T-helper 1 cell treated with Interleukin-12 subunit alpha and Interleukin-12 subunit beta and Interleukin-4 antibody, amounts not matched to agents 30 μg/mL and 1 μg/mL, for 36 hours (primary cell): Measurements from ENCODE around the gene GJC1.

Experiments
- H3K27ac Mint-ChIP-seq: one replicate; pipeline ENCODE4 v1.8.0; 2021; ENCODE audit warnings: mild to moderate bottlenecking, mixed read lengths
- H3K27me3 Mint-ChIP-seq: one replicate; pipeline ENCODE4 v1.8.0; 2021; ENCODE audit warnings: low read depth, mixed read lengths
- H3K36me3 Mint-ChIP-seq: one replicate; pipeline ENCODE4 v1.8.0; 2021; ENCODE audit warnings: low read depth, mixed read lengths
- H3K4me1 Mint-ChIP-seq: one replicate; pipeline ENCODE4 v1.8.0; 2021; ENCODE audit warnings: low read depth, mixed read lengths
- H3K4me3 Mint-ChIP-seq: one replicate; pipeline ENCODE4 v1.8.0; 2021; ENCODE audit warnings: mild to moderate bottlenecking, moderate library complexity, mixed read lengths
- H3K9me3 Mint-ChIP-seq: one replicate; pipeline ENCODE4 v1.8.0; 2021; ENCODE audit warnings: mixed read lengths

The GJC1 gene

GRCh38 chr17:44797802-44798201 is 32.3 kb downstream of the GJC1 start:
- H3K4me3 Mint-ChIP-seq: no peak overlapping the region

DNA sequence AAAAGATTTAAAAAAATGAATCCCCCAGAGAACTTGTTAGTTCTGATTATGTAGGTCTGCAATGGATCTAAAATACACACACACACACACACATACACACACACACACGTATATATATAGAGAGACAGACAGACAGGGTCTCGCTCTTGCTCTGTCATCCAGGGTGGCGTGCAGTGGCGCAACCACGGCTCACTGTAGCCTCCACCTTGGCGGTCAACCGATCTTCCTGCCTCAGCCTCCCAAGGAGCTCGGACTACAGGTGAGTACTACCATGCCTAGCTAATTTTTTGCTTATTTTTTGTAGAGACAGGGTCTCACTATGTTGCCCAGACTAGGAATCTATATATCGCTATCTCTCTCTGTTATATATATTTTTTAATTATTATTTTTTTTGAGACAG is 33.4 kb downstream of the GJC1 start:
- no peak overlapping the region for H3K4me3 Mint-ChIP-seq
- no peaks in the 10 kb centered on the region for H3K36me3 Mint-ChIP-seq
- H3K27ac Mint-ChIP-seq: no peak overlapping the region
- H3K27me3 Mint-ChIP-seq: peaks cover 2% of the 10 kb centered on the region
- H3K4me1 Mint-ChIP-seq: peaks cover 14% of the 10 kb centered on the region
- H3K9me3 Mint-ChIP-seq: no peaks in the 10 kb centered on the region

More at GRCh38 chr17:44797802-44798201, 32.3 kb downstream of the GJC1 start:
- Mint-ChIP-seq H3K27ac (no peak overlapping the region), H3K36me3 (no peaks in the 10 kb centered on the region), H3K9me3 (no peaks in the 10 kb centered on the region), H3K27me3 (peaks cover 8% of the 10 kb centered on the region), H3K4me1 (peaks cover 14% of the 10 kb centered on the region)

GRCh38 chr17:44795928-44796327 is 34.2 kb downstream of the GJC1 start:
- H3K4me1 Mint-ChIP-seq: peaks cover 14% of the 10 kb centered on the region
- H3K36me3 Mint-ChIP-seq: no peaks in the 10 kb centered on the region
- no peaks in the 10 kb centered on the region for H3K27me3 Mint-ChIP-seq
- H3K27ac Mint-ChIP-seq: no peak overlapping the region
- H3K9me3 Mint-ChIP-seq: no peaks in the 10 kb centered on the region
- no peak overlapping the region for H3K4me3 Mint-ChIP-seq

DNA sequence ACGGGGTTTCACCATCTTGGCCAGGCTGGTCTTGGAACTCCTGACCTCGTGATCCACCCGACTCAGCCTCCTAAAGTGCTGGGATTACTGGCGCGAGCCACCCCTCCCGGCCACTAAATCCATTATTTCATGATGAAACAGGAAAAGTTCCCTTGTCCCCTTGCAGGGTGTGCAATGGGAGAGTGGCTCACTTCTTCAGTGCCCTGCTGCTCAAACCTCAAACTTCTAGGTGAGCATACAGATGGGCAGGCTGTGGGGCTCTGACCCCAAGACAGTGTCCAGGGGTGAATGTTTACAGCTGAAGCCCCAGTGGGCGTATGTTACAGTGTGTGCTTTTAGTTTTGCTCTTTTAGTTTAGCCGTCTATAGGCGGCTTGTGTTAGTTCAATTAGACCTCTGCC is 34.7 kb downstream of the GJC1 start:
- Mint-ChIP-seq H3K4me1 (peaks cover 14% of the 10 kb centered on the region), H3K27me3 (no peaks in the 10 kb centered on the region), H3K36me3 (no peaks in the 10 kb centered on the region)

GRCh38 chr17:44794851-44795413 is 35.2 kb downstream of the GJC1 start:
- Mint-ChIP-seq H3K9me3 (no peaks in the 10 kb centered on the region), H3K27ac (no peak overlapping the region), H3K36me3 (no peaks in the 10 kb centered on the region), H3K4me1 (peaks cover 14% of the 10 kb centered on the region), H3K4me3 (no peak overlapping the region), H3K27me3 (no peaks in the 10 kb centered on the region)

More for the DNA sequence above, 34.7 kb downstream of the GJC1 start:
- Mint-ChIP-seq H3K4me3 (no peak overlapping the region), H3K27ac (no peak overlapping the region), H3K9me3 (no peaks in the 10 kb centered on the region)

GRCh38 chr17:44793885-44794842 is 35.9 kb downstream of the GJC1 start:
- no peak overlapping the region for H3K27ac Mint-ChIP-seq
- H3K9me3 Mint-ChIP-seq: no peaks in the 10 kb centered on the region
- H3K36me3 Mint-ChIP-seq: no peaks in the 10 kb centered on the region
- H3K27me3 Mint-ChIP-seq: no peaks in the 10 kb centered on the region
- no peak overlapping the region for H3K4me3 Mint-ChIP-seq
- peaks cover 14% of the 10 kb centered on the region for H3K4me1 Mint-ChIP-seq

- H3K4me1 Mint-ChIP-seq: peaks cover 6% of the 10 kb centered on the region
- no peaks in the 10 kb centered on the region for H3K9me3 Mint-ChIP-seq
- no peak overlapping the region for H3K27ac Mint-ChIP-seq
- H3K4me3 Mint-ChIP-seq: no peak overlapping the region
- no peaks in the 10 kb centered on the region for H3K27me3 Mint-ChIP-seq
- no peaks in the 10 kb centered on the region for H3K36me3 Mint-ChIP-seq
Measured at GRCh38 chr17:44792276-44792675, 37.8 kb downstream of the GJC1 start.

DNA sequence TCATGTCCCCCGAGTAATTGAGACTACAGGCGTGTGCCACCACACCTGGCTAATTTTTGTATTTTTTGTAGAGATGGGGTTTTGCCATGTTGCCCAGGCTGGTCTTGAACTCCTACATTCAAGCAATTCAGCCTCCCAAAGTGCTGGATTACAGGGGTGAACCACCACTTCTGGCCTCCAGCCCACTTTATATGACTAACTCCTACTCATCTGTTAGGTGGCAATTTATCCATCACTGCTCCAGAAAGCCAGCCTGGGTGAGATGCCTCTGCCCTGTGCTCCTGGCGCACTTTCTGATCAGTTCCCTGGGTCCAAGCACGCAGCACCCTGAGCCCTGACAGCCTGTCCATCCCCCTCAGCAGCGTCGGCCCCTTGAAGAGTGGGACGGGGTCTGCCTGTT is 41.9 kb downstream of the GJC1 start:
- Mint-ChIP-seq H3K9me3 (no peaks in the 10 kb centered on the region), H3K27me3 (no peaks in the 10 kb centered on the region), H3K4me1 (no peaks in the 10 kb centered on the region), H3K4me3 (no peak overlapping the region), H3K36me3 (no peaks in the 10 kb centered on the region), H3K27ac (no peak overlapping the region)

- Mint-ChIP-seq H3K36me3 (no peaks in the 10 kb centered on the region), H3K27me3 (no peaks in the 10 kb centered on the region), H3K4me1 (no peaks in the 10 kb centered on the region), H3K27ac (no peak overlapping the region), H3K9me3 (no peaks in the 10 kb centered on the region), H3K4me3 (no peak overlapping the region)
Measured at GRCh38 chr17:44787271-44787940, 42.7 kb downstream of the GJC1 start.

DNA sequence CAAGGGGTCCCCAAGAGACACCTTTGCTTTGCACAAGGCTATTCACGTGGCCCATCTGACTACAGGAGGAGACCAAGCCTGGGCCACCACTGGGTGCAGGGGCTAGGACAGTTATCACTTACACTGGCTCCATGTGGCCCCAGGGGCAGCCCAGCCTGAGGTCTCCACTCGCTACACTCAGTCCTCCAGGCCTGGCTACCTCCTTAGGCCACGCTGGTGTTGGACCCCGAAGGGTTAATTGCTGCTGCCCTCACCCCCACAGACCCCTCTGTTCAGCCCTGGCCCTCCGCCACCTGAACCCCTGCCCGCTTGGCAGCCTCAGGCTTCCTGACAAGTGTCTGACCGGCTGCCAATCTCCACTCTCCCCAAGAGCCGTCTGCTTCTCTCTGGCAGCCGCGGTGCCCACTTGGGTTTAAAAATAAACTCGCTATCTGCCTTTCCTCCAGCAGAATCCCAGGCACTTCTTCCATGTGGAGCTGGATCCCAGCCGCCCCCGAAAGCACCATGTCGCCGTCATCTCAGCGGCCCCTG is 43.5 kb downstream of the GJC1 start:
- Mint-ChIP-seq H3K27me3 (no peaks in the 10 kb centered on the region), H3K4me1 (no peaks in the 10 kb centered on the region), H3K4me3 (no peak overlapping the region), H3K9me3 (no peaks in the 10 kb centered on the region), H3K36me3 (no peaks in the 10 kb centered on the region), H3K27ac (no peak overlapping the region)

GRCh38 chr17:44785921-44786320 is 44.2 kb downstream of the GJC1 start:
- Mint-ChIP-seq H3K27ac (no peak overlapping the region), H3K4me3 (no peak overlapping the region), H3K27me3 (no peaks in the 10 kb centered on the region), H3K4me1 (no peaks in the 10 kb centered on the region), H3K36me3 (no peaks in the 10 kb centered on the region), H3K9me3 (no peaks in the 10 kb centered on the region)

DNA sequence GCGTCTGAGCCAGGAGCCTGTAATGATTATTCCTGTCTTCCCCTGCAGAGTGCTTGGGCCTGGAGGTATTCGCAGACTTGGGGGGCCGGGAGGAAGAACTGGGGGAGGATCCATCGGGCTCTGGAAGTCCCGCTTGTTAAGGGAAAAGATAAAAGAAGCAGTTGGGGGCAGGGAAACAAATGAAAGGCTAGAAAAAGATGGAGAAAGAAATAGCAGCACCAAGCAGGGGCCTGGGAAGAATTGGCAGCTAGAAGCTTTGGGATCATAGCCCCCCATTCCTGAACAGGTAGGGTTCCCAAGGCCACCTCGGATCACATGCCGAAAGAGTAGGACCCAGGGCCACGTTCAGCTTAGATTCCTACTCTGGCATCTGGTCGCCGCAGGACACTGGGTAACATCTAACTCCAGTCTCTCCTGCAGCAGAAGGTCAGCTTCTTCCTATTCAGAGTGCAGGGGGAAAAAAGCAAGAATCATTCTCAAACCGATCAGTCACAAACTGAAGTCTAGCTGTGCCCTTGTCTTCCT is 47.7 kb downstream of the GJC1 start:
- H3K36me3 Mint-ChIP-seq: no peaks in the 10 kb centered on the region
- no peaks in the 10 kb centered on the region for H3K9me3 Mint-ChIP-seq
- H3K27me3 Mint-ChIP-seq: peaks cover 6% of the 10 kb centered on the region
- no peak overlapping the region for H3K4me3 Mint-ChIP-seq
- peaks cover 5% of the 10 kb centered on the region for H3K4me1 Mint-ChIP-seq
- no peak overlapping the region for H3K27ac Mint-ChIP-seq

GRCh38 chr17:44781551-44782325 is 48.3 kb downstream of the GJC1 start:
- Mint-ChIP-seq H3K27me3 (peaks cover 11% of the 10 kb centered on the region), H3K4me1 (peaks cover 5% of the 10 kb centered on the region), H3K36me3 (no peaks in the 10 kb centered on the region), H3K27ac (no peak overlapping the region), H3K4me3 (no peak overlapping the region), H3K9me3 (no peaks in the 10 kb centered on the region)
